MM.1S (cell line): ENCODE data around the gene PKD1L1.

ENCODE experiments used
- DNase-seq: peaks from one replicate; pipeline ENCODE4 v3.0.0-alpha.2; 2015
- H2AFZ ChIP-seq: fragments of 300-600 bp; sonication (generic); 2 replicates; pipeline ENCODE4 v1.6.0; 2016; ENCODE audit warnings: antibody characterized with exemption, low read length
- H3F3A ChIP-seq: fragments of 300-600 bp; sonication (generic); 2 replicates; pipeline ENCODE4 v1.6.1; 2016; ENCODE audit warnings: mild to moderate bottlenecking, antibody characterized with exemption, low read length, moderate library complexity, mixed read lengths; ENCODE audit not compliant: insufficient read depth
- H3K27ac ChIP-seq: fragments of 300-600 bp; sonication (generic); 2 replicates; pipeline ENCODE4 v1.5.1; 2016; ENCODE audit warnings: mild to moderate bottlenecking, low read length
- H3K27me3 ChIP-seq: fragments of 300-600 bp; sonication (generic); replicated peaks from 2 replicates; pipeline ENCODE4 v1.6.0; 2016; ENCODE audit warnings: low read length; ENCODE audit not compliant: insufficient read depth
- H3K36me3 ChIP-seq: fragments of 300-600 bp; sonication (generic); replicated peaks from 2 replicates; pipeline ENCODE4 v1.6.1; 2016; ENCODE audit warnings: mild to moderate bottlenecking, low read length, mixed read lengths; ENCODE audit not compliant: insufficient read depth
- H3K4me1 ChIP-seq: fragments of 300-600 bp; sonication (generic); 2 replicates; pipeline ENCODE4 v1.6.1; 2016; ENCODE audit warnings: low read length, mixed read lengths
- H3K4me2 ChIP-seq: fragments of 300-600 bp; sonication (generic); 2 replicates; pipeline ENCODE4 v1.6.0; 2016; ENCODE audit warnings: low read depth, low read length
- H3K4me3 ChIP-seq: fragments of 300-600 bp; sonication (generic); 2 replicates; pipeline ENCODE4 v1.5.1; 2016; ENCODE audit warnings: low read length, mixed read lengths
- H3K79me2 ChIP-seq: fragments of 300-600 bp; sonication (generic); 2 replicates; pipeline ENCODE4 v1.6.1; 2016; ENCODE audit warnings: mixed run types, low read length, mixed read lengths
- H3K9ac ChIP-seq: fragments of 300-600 bp; sonication (generic); 2 replicates; pipeline ENCODE4 v1.6.1; 2016; ENCODE audit warnings: low read length, mixed read lengths
- H3K9me2 ChIP-seq: fragments of 300-600 bp; sonication (generic); replicated peaks from 2 replicates; pipeline ENCODE4 v1.6.1; 2016; ENCODE audit warnings: mild to moderate bottlenecking, low read length, mixed read lengths; ENCODE audit not compliant: insufficient read depth
- H3K9me3 ChIP-seq: fragments of 300-600 bp; sonication (generic); replicated peaks from 2 replicates; pipeline ENCODE4 v1.6.1; 2016; ENCODE audit warnings: mild to moderate bottlenecking, low read length, mixed read lengths; ENCODE audit not compliant: insufficient read depth
- H4K20me1 ChIP-seq: fragments of 300-600 bp; sonication (generic); 2 replicates; pipeline ENCODE4 v1.6.1; 2016; ENCODE audit warnings: mild to moderate bottlenecking, low read length, moderate library complexity, mixed read lengths; ENCODE audit not compliant: insufficient read depth
- EZH2 ChIP-seq: fragments of 300-600 bp; sonication (generic); optimal IDR thresholded peaks from 2 replicates; pipeline ENCODE3; 2017; ENCODE audit warnings: low read depth, mild to moderate bottlenecking, antibody characterized with exemption, low read length, mixed read lengths
- EZH2phosphoT487 ChIP-seq: fragments of 300-600 bp; sonication (generic); IDR thresholded peaks from 2 replicates; pipeline ENCODE4 v1.6.1; 2018; ENCODE audit warnings: antibody characterized with exemption, low read length
- TF ChIP-seq, protein P1 (sequence below): fragments of 300-600 bp; sonication (generic); IDR thresholded peaks from 2 replicates; pipeline ENCODE4 v1.5.1; 2016; ENCODE audit warnings: antibody characterized with exemption, low read length, mixed read lengths

PKD1L1 gene

DNA sequence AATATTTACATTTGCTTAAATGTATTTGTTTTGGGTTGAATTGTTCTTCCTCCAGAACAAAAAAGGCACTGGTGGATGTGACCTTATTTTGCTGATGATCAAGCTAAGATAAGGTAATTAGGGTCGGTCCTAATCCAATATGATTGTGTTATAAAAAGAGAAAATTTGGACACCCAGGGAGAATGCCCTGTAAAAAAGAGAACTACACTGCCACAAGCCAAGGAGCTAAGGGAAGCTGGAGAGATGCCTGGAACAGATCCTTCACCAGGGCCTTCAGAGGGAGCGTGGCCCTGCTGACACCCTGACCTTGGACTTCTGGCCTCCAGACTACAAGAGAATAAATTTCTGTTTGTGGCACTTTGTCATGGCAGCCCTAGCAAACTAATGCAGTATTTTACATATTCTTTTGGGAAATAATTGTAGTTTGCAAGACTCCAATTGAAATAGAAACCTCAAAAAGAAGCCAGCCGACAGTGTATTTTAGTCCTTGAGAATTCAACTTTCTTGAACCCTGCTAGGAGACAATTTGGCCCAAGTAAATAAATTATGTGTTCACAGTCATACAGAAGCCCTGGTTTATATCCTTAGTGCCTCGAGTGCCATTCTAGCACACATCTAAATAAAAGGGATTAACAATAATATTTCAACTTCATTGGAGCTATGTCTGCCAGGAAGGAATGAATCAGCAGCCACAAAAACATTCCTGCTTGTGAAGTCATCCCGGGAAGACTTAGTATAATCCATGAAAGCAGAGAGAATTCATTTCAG, 164.6 kb downstream of the PKD1L1 start:
- Histone ChIP-seq H3K36me3 (no peaks in the 10 kb centered on the region), H3K4me2 (no peak overlapping the region), H3K79me2 (no peaks in the 10 kb centered on the region), H3F3A (no peaks in the 10 kb centered on the region), H3K27me3 (no peaks in the 10 kb centered on the region), H3K4me1 (no peaks in the 10 kb centered on the region), H2AFZ (no peak overlapping the region), H3K9me3 (no peaks in the 10 kb centered on the region), H3K27ac (no peak overlapping the region), H3K9ac (no peak overlapping the region), H3K9me2 (no peaks in the 10 kb centered on the region), H4K20me1 (no peaks in the 10 kb centered on the region), H3K4me3 (no peak overlapping the region)
- TF ChIP-seq, protein P1, sequence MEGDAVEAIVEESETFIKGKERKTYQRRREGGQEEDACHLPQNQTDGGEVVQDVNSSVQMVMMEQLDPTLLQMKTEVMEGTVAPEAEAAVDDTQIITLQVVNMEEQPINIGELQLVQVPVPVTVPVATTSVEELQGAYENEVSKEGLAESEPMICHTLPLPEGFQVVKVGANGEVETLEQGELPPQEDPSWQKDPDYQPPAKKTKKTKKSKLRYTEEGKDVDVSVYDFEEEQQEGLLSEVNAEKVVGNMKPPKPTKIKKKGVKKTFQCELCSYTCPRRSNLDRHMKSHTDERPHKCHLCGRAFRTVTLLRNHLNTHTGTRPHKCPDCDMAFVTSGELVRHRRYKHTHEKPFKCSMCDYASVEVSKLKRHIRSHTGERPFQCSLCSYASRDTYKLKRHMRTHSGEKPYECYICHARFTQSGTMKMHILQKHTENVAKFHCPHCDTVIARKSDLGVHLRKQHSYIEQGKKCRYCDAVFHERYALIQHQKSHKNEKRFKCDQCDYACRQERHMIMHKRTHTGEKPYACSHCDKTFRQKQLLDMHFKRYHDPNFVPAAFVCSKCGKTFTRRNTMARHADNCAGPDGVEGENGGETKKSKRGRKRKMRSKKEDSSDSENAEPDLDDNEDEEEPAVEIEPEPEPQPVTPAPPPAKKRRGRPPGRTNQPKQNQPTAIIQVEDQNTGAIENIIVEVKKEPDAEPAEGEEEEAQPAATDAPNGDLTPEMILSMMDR: no peak
- TF ChIP-seq EZH2phosphoT487 (no peak), EZH2 (no peak)
- DNase-seq: no peak

DNA sequence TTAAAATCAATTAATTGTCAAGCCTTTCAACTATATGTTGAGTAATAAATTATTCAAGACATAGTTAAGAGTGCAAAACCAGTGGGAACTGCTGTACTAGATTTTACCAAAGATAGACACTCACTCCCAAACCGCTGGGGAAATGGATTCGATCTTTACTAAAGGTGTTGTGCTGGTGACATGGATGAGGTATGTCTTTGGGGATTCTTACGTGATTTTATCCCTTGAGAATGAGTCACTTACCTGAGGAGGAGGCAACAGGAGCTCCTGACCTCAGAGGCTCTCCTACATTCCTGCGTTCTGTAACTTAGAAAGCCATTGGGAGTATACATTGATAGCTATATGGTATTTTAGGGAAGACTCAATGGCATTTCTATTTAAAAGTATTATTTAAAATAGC, 165.5 kb downstream of the PKD1L1 start:
- H3K4me1 ChIP-seq: no peaks in the 10 kb centered on the region
- TF ChIP-seq EZH2 (no peak), EZH2phosphoT487 (no peak)
- TF ChIP-seq, protein P1: no peak
- H3K9me3 ChIP-seq: no peaks in the 10 kb centered on the region

DNA sequence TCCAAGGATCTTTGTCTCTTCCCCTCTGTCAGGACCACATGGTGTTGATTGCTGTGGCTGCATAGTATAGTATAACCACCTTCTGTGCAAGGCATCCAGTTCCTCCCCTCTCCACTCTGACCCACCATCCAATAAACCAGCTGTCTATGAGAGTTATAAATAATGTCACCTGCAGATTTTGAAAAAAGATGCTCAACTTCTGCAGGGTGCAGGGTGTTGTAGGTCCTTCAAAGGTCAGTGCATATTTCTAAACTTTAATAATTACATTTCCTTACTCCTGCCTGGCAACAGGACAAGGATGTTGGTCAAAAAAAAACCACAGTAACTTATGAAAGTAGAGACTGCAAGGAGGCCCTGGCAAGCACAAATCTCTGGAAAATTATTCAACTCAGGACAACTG, 166.2 kb downstream of the PKD1L1 start:
- DNase-seq: no peak
- H3K4me1 ChIP-seq: no peaks in the 10 kb centered on the region
- H3K9me2 ChIP-seq: no peaks in the 10 kb centered on the region
- no peaks in the 10 kb centered on the region for H3K36me3 ChIP-seq
- H2AFZ ChIP-seq: no peak overlapping the region
- H3K9ac ChIP-seq: no peak overlapping the region
- H3K27ac ChIP-seq: no peak overlapping the region
- no peak overlapping the region for H3K4me3 ChIP-seq
- no peaks in the 10 kb centered on the region for H3K79me2 ChIP-seq
- no peak overlapping the region for H3K4me2 ChIP-seq
- no peaks in the 10 kb centered on the region for H3F3A ChIP-seq
- TF ChIP-seq EZH2 (no peak), EZH2phosphoT487 (no peak)
- TF ChIP-seq, protein P1: no peak
- H3K9me3 ChIP-seq: no peaks in the 10 kb centered on the region
- H4K20me1 ChIP-seq: no peaks in the 10 kb centered on the region
- no peaks in the 10 kb centered on the region for H3K27me3 ChIP-seq

More for the DNA sequence above, 165.5 kb downstream of the PKD1L1 start:
- H3F3A ChIP-seq: no peaks in the 10 kb centered on the region
- no peak overlapping the region for H3K9ac ChIP-seq
- H3K9me2 ChIP-seq: no peaks in the 10 kb centered on the region
- no peak for DNase-seq
- H3K27me3 ChIP-seq: no peaks in the 10 kb centered on the region
- H3K79me2 ChIP-seq: no peaks in the 10 kb centered on the region
- H3K36me3 ChIP-seq: no peaks in the 10 kb centered on the region
- no peak overlapping the region for H2AFZ ChIP-seq
- H3K4me2 ChIP-seq: no peak overlapping the region
- no peak overlapping the region for H3K4me3 ChIP-seq
- no peak overlapping the region for H3K27ac ChIP-seq
- H4K20me1 ChIP-seq: no peaks in the 10 kb centered on the region
